Stimulated activated CD8-positive, alpha-beta memory T cell treated with anti-CD3 and anti-CD28 coated beads, Interleukin-7, amount 100 ng/mL, for 48 hours (primary cell): ENCODE data around the gene ASTN2.

Experiments used
- DNase-seq, 2 donors: peaks; one replicate each; pipeline ENCODE4 v3.0.0-alpha.2; 2020; ENCODE audit warnings: low read depth in 1 of 2; ENCODE audit errors: extremely low read depth in 1 of 2

The ASTN2 gene, protein sequence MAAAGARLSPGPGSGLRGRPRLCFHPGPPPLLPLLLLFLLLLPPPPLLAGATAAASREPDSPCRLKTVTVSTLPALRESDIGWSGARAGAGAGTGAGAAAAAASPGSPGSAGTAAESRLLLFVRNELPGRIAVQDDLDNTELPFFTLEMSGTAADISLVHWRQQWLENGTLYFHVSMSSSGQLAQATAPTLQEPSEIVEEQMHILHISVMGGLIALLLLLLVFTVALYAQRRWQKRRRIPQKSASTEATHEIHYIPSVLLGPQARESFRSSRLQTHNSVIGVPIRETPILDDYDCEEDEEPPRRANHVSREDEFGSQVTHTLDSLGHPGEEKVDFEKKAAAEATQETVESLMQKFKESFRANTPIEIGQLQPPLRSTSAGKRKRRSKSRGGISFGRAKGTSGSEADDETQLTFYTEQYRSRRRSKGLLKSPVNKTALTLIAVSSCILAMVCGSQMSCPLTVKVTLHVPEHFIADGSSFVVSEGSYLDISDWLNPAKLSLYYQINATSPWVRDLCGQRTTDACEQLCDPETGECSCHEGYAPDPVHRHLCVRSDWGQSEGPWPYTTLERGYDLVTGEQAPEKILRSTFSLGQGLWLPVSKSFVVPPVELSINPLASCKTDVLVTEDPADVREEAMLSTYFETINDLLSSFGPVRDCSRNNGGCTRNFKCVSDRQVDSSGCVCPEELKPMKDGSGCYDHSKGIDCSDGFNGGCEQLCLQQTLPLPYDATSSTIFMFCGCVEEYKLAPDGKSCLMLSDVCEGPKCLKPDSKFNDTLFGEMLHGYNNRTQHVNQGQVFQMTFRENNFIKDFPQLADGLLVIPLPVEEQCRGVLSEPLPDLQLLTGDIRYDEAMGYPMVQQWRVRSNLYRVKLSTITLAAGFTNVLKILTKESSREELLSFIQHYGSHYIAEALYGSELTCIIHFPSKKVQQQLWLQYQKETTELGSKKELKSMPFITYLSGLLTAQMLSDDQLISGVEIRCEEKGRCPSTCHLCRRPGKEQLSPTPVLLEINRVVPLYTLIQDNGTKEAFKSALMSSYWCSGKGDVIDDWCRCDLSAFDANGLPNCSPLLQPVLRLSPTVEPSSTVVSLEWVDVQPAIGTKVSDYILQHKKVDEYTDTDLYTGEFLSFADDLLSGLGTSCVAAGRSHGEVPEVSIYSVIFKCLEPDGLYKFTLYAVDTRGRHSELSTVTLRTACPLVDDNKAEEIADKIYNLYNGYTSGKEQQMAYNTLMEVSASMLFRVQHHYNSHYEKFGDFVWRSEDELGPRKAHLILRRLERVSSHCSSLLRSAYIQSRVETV (N-terminal part only)

DNA sequence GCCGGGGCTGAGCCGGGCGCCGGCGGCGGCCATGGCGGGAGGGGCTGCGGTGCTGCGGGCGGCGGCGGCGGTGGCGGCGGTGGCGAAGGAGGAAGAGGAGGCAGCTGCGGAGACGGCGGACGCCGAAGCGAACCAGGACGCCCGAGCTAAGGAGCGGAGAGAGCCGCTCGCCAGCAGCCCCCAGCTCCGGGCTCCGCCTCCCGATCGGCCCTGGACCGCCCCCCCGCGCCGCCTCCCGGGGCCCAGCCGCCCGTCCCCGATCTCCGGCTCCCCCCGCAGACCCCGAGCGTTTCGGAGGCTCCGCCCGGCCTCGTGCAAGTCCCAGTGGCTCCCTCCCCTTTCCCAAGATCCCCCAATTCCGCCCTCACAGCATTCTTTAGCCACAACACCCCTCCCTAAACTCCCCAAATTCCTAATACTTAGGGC, at the start of gene ASTN2:
ASTN2 (minus strand) TSS at position 152 of the 426 bp plus-strand sequence; CDS start at position 33, 119 bp downstream.
- no peak for DNase-seq

DNA sequence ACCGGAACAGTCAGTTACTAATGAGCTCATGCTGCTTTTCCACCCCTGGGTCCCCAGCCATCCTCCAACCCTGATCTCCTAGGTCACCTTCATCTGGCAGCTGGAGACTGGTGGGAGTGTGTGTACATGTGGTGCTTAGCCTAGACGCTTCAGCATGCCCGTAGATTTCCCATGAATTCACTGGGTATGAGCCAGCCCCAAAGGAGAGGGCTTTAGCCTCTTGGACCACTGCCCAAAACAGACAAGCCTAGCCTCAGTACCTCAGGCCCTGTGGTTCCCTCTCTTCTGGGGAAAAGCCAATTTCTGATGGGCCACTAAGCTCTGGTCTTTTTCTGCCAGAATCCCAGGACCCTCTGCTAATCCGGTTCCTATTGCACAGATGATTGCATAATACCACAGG, 48.0 kb upstream of the ASTN2 start:
- no peak for DNase-seq

DNA sequence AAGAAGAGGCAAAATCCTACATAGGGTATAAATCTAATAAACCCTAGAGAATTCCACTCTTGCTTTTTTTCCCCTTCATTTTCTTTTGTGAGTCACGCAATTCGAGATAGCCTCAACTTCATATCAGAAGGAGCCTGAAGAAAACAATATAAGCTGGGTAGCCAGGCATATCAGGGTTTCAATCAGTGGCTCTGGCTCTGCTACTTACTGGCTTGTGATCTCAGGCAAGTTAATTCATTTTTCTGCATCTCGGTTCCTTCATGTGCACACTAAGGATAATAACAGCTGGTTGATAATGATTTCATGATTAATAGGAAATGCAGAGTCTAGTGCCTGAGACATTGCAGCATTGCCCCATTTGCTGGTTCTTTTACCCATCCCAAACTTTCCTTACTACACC, 46.5 kb upstream of the ASTN2 start:
- DNase-seq = no peak

DNA sequence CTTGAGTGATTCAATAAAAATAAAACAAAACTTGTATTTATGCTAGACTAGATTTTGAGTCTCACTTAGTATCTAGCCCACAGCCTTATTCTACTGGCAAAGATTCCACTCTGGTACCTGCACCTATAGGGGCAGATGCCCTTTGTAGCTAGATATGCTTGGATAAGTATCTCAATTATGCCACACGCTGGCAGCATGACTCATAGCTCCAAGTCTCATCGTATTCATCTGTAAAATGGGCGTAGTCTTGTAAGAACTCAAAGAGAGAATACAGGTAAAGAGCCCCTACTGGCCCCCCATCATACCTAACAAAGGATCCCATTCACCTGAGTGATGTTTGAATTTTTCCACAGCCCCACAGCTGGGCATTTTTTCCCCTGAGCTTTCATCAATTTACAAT, 45.9 kb upstream of the ASTN2 start:
- no peak for DNase-seq

DNA sequence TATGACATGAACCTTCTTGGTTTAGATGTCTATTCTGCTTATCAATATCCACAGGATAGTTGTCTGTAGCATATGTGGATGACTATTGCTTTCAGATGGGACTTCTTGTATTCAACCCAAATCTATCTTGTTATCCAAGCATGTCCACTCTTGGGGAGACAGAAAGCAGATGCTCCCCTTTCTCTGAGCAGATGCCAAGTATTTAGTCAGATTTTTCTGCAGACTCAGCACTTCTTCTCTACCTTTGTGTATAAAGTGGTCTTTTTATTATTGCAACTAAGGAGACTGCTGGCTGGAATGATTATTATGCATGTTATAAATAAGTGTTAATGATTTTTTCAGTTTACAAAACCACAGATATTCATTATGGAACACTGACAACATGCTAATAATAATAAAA, 45.1 kb upstream of the ASTN2 start:
- DNase-seq = no peak

DNA sequence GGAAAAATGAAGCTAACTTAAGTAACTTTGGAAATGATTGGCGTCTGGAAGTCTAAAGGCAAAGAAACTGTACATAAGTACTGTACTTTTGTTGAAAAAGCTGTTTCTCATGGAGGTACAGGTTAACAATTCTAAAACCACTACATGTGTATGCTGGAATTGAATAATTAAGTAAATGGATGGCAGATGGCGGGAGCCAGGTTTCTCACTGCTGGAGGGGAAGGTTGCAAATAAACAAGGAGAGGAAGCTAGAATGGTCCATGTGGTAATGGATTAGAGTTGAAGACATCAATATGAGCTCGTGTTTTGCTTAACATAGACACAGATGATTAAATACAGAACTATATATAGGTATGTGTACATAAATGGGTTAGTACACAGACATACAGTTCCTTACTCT, 43.2 kb upstream of the ASTN2 start:
- no peak for DNase-seq

DNA sequence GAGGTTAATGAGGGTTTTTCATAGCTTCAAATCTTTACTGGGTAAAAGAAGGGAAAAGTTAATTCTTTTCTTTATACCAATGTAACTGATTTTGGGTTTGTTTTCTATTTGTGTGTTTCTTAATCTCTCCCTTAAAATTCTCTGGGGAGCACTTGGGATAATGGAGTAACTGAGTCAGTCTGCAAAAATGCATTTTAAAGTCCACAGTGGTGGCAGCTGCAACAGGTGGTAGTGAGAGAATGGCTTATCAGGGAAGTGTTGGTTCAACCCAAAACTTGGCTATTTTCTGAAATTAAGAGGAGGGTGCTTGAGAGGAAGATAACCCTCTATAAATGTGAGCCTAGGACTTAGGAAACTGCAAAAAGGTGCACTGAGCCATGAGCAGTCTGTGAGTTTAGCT, 39.9 kb upstream of the ASTN2 start:
- no peak for DNase-seq

DNA sequence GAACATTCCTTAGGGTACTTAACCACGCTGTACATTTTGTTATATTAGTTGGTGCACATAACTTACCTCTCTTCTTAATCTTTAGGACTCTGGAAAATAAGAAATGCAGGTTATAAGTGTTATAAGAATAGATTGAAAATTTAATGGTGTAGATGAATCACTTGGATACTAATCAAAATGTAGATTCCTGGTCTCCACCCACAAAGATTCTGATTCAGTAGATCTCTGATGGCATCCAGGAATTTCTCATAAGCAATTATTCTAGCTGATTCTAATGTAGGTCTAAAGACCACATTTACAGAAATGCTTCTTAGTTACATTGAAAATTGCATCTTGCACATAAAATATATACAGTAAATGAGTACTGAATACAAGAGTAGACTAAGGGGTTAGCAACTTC, 38.9 kb upstream of the ASTN2 start:
- DNase-seq = no peak

DNA sequence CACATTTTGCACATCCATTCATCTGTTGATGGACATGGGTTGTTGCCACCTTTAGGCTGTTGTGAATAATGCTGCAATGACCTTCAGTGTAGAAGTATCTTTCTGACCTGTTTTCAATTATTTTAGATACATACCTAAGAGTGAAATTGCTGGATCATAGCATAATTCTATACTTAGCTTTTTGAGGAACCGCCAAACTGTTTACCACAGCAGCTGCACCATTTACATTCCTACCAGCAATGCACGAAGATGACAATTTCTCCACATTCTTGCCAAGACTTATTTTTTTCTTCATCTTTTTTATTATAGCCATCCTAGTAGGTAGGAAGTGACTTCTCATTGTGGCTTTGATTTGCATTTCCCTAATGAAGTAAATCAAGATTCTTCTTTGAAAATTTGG, 36.5 kb upstream of the ASTN2 start:
- DNase-seq = no peak

DNA sequence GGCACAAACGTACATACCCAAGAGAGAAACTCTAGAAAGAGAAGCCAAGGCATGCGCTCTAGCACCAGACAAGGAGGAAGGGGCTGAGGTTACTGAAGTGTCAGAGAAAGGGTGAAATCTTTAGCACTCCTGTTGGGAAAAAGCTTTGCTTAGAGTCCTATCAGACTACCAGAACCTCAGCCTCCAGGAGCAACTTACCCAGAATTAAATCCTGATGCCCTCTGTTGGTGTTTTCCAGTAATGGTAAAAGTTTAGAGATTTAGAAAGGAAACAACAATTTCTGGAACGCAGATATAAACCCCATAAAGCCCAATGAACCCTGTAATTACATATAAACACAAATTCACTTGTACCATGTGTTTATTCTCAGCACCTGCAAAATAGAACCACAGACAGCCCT, 33.2 kb upstream of the ASTN2 start:
- no peak for DNase-seq

DNA sequence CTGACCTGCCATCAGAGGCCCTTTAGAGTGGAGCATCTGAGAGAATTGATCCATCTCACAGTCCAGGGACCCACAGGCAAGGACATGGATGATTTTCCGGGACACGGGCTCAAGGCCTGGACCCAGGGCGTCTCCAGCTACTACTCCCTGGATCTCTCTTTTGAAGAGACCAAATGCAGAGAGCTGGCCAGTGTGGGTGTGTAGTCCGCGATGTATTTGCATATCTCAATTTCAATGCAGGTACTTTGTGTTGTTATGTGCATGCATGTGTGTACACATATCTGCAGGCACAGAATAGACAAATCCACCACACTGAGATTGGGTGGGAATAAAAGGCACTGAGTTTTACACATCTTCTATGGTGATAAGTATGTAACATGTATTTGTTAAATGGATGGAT, 30.8 kb upstream of the ASTN2 start:
- no peak for DNase-seq

DNA sequence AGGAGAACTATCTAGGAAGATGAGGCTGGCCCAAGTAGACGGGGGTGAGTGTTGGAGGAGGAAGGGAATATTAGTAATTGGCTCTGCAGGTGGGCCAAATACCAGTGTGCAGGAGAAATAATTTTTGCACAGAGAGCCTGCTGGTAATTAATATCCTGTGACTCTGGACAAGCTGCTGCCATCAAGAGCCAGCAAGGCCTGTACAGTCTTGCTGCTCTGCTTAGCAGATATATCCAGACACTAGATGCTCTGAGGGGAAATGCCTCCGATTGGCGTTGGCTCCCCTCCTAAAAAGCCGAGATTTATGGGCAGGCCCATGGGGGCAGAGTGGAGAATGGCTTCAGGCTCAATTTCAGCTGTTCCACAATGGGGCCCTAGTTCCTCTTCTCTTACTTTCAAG, 29.6 kb upstream of the ASTN2 start:
- DNase-seq = no peak

DNA sequence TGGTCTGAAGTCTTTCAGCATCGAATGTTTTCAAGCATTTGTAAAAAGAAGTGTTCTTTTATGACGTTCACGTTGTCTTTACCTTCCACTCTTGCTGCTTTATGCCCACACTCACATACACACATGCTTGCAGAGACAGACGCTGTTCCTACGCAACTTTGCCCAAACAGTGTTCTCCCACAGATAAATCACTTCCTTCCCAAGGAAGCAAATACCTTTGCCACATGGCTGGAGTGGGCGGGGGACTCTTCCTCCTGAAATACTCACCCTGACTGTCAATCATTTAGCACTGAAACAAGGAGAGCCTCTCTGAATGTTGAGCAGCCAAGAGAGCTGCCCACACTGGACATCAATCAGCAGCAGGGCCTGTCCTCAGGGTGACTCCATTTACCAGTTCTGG, 22.4 kb upstream of the ASTN2 start:
- no peak for DNase-seq

DNA sequence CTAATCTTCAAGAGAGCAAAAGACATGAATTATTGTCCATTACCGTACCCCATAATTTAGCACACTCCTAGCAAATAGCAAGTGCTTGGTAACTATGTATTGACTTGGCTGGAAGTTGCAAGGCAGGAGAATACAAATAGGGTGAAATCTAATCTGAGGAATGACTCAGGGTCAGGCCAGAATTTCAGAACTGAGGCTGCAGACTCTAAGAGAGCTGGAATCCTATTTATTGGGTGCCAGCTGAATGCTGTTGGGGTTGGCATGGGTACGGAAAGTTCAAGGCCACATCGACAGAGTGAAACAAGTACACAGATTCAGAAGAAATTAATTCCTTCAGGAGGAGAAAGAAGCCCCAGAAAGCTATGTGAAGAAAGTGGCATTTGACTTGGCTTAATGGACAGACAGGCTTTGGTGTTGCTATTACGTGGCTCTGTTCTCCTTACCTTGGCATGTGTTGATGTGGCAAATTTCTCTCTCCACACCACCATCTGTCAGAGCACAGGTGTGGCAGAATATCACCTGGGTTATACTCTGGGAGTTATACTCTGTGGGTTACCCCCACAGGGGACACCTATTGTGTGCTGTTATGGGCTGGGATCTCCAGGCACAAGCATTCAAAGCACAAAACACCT, 20.9 kb upstream of the ASTN2 start:
- no peak for DNase-seq

DNA sequence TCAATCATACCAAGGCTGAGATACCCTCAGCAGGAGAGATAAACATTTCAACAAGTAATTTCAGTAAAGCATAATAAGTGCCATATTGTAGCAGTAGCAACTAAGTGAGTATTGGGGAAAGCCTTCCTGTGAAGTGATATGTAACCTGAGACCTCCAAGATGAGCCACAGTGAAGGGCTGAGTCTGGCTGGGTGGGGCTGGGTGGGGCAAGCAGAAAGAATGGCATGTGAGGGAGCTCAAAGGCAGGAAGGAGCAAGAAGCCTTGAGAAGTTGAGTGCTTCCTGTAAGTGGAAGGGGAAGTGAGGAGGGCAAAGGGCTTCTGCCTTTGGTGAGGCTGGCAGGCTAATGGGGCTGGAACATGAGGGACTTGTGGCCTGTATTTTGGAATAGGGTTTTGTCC, 19.7 kb upstream of the ASTN2 start:
- DNase-seq = no peak

DNA sequence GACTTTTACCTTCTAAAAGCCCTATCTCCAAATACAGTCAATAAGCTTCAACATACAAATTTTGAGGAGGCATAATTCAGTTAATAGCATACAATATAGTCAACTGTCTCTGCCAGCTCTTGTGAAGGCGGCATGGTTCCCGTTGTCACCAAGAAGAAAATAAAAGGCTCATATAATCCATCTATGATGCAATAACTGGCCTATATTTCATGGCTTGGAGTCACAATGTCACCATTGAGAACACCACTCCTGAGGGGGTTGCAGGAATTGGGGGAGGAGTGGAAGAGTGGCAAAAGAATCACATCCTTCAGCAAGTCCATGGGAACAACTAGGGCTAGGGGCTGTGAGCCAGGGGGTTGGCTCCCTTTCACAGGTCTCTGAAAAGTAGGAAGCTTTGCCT, 16.0 kb upstream of the ASTN2 start:
- DNase-seq = no peak

DNA sequence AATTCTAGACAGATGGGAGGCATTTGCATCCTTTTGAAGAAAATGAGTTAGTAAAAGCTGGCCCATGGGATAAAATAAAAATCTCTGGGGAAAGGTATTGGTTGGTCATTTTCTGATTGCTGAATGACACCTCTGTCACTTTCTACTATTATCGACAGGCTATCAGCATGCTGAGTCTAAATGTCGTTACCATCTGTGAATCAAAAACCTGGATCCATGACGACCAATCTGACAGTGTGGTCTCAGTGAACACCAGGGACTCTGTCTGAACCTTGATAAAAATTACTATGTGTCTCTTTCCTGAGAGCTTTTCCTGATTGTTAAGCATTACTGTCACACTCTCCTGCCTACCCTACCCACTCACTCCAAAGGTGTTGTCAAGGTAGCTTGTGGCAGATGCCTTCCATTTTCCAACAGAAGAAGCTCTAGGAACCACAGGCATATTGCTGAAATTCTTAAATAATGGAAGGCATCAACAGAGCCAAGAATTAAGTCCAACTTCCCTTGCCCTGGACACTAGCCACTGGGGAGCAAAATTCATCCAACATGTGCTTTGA, 12.6 kb upstream of the ASTN2 start:
- DNase-seq = no peak

DNA sequence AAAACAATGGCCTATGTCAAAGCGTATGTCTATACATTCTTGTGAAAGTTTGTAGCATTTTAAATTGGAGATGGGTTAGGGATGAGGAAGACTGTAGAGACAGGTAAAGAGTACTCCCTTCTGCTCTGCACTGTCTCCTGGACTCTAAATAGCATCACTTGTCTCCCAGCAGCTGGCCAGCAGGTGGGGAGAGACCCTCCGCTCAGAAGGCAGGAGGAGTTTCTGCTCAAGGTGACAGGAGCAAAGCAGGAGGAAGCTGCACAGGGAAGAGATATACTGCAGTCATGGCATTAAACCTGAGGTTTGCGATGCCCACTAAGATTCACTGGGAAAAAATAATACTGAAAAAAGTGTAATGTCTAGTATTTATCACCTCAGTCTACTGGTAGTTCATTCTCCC, 10.7 kb upstream of the ASTN2 start:
- DNase-seq = no peak

DNA sequence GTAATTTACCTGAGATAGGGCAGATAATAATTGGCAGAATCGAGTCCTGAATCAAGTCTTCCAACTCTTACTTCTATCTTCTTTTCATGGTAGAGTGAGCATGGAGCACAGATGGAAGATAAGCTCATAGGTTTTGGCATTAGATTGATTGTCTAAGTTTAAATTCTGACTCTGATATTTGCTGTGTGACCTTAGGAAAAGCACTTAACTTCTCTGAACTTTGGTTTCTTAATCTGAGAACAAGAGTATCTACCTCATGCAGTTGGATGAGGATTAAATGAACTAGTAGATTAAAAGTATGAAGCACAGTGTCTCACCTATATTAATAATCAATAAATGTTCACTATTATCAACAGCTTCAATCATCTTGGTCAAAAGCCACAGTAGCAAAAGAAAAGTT, 9.4 kb upstream of the ASTN2 start:
- DNase-seq = no peak

DNA sequence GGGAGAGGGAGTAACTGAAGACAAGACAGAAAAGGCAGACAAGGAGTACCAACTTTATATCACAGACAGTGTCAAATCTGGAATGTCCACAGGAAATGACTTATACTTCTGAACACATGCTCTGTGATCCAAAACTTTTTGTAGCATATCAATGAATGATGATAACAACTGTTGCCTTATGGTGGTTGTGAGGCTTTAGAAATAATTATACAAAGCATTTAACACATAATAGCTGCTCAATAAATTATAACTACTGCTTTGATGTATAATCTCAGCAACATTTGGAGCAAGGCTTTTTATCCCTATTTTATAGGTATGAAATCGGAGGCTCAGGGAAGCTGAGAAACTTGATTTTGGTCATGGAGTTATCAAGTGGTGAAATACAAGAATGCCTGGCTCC, 3.3 kb upstream of the ASTN2 start:
- no peak for DNase-seq

DNA sequence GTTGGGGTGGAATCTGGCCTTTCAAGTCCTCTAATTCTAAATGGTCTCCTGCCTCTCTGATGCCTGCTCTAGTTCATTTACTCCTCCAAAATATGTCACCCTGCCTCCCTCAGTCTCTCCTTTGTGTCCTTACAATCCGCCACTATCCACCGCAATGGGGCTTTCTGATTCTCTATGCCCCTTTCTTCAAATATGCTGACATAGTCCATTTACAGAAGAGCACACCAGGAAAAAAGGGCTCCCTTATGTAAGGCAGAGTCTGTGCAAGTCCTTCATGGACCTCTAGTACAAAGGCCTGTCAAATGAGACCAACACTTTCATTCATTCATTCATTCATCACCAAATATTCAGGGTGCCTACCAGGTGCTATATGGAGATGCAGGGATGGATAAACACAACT, 2.0 kb upstream of the ASTN2 start:
- DNase-seq = no peak
